Fibroblast of the aortic adventitia (primary cell): ENCODE data around the gene KCNC1. TPM values are rescaled to one million over a fixed set of nuclear protein-coding genes. Genes with fewer than 3 reads are reported as not detected.

Source experiments
- DNase-seq: peaks from one replicate; pipeline ENCODE4 v3.0.0-alpha.2; 2010; ENCODE audit warnings: low read depth
- H3K4me3 ChIP-seq: 2 replicates; pipeline ENCODE4 v1.5.1; 2011; ENCODE audit warnings: low read depth, mild to moderate bottlenecking, control low read depth, low read length, moderate library complexity
- CTCF ChIP-seq: IDR thresholded peaks from 2 replicates; pipeline ENCODE4 v1.5.1; 2011; ENCODE audit warnings: mild to moderate bottlenecking, low read length, control low read depth, inconsistent platforms; ENCODE audit not compliant: insufficient read depth
- total RNA-seq: library from RNA; depleted of rRNA; stranded (reverse); fragments of >200 nt; gene quantifications from 2 replicates; pipeline ENCODE4 v1.2.3, GENCODE V29; 2012; ENCODE audit warnings: low replicate concordance

Gene KCNC1
- total RNA-seq, 1 donor: not detected

DNA sequence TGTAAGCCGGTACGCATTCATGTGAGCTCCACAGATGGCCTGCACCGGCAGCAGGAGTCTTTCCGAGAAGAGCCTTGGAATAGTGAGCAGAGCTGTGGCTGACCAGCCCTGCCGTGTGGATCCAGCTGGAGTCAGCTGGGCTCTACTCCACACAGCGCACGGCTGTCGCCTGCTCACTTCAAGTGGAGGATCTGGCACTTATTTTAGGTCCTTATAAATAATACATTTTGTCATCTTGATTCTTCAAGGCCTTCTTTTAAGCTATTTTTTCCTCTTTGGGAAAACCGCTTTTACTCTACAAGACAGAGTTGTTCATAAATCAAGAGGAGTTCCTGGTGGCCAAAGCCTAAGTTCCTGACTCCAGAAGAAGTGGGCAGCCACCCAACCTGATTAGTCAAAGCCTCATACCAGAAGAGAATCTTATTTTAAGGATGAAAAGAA, 93.8 kb downstream of the KCNC1 start:
- DNase-seq: peak; percentile 78
- no peak overlapping the region for H3K4me3 ChIP-seq
- TF ChIP-seq CTCF: no peak

GRCh38 chr11:17831228-17831627, 96.6 kb downstream of the KCNC1 start:
- H3K4me3 ChIP-seq: no peak overlapping the region
- TF ChIP-seq CTCF: no peak
- DNase-seq: no peak

- TF ChIP-seq CTCF: no peak
- no peak overlapping the region for H3K4me3 ChIP-seq
- no peak for DNase-seq
Observed at GRCh38 chr11:17831883-17832282, 97.3 kb downstream of the KCNC1 start.

Other genes starting within 250 kb of the KCNC1 start
- not detected in 2 replicates for gene USH1C, start 190.4 kb upstream of the KCNC1 start, total RNA-seq
- gene OTOG, start 187.5 kb upstream of the KCNC1 start, total RNA-seq: not detected in 2 replicates
- gene MYOD1, start 15.2 kb upstream of the KCNC1 start, total RNA-seq: not detected in 2 replicates